Astrocyte (in vitro differentiated cells and primary cell): Measurements from ENCODE around the gene IKZF2.

Experiments used
- EZH2 ChIP-seq: IDR thresholded peaks from 2 replicates; pipeline ENCODE4 v1.6.1; 2012; ENCODE audit warnings: mild to moderate bottlenecking, low read length, inconsistent platforms; ENCODE audit not compliant: insufficient read depth
- TF ChIP-seq, protein P1 (sequence below): IDR thresholded peaks from 2 replicates; pipeline ENCODE4 v1.5.1; 2011; ENCODE audit warnings: low read depth, mild to moderate bottlenecking, inconsistent platforms, low read length, moderate library complexity; ENCODE audit not compliant: insufficient read depth

DNA sequence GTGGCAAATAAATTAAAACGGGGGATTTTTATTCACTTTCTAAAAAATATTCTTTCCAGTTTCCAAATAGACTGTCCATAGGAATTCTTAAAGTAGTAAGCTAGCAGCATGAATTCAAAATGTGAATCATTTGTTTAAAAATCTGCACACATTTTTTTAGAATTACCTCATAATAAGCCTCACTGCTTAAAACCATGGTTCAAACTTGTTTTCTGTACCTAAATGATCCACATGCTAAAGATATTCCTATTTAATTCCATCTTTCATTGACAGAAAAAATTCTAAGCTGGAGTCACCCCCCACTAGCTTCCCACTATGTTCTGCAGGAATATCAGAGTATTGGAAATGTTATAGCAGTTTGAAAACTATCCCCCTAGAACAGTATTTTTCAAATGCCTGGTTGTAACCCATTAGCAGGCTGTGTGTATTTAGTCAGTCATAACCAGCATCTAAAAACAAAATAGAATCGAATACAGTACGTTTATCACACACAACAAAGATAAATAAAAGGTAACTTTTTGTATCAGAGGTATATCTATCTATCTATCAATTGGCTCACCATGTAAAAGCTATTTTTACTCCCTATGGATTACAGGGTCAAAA is 11.2 kb upstream of the IKZF2 start:
- TF ChIP-seq, protein P1, sequence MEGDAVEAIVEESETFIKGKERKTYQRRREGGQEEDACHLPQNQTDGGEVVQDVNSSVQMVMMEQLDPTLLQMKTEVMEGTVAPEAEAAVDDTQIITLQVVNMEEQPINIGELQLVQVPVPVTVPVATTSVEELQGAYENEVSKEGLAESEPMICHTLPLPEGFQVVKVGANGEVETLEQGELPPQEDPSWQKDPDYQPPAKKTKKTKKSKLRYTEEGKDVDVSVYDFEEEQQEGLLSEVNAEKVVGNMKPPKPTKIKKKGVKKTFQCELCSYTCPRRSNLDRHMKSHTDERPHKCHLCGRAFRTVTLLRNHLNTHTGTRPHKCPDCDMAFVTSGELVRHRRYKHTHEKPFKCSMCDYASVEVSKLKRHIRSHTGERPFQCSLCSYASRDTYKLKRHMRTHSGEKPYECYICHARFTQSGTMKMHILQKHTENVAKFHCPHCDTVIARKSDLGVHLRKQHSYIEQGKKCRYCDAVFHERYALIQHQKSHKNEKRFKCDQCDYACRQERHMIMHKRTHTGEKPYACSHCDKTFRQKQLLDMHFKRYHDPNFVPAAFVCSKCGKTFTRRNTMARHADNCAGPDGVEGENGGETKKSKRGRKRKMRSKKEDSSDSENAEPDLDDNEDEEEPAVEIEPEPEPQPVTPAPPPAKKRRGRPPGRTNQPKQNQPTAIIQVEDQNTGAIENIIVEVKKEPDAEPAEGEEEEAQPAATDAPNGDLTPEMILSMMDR: no peak
- TF ChIP-seq EZH2: no peak
